Glutamatergic neuron (in vitro differentiated cells): ENCODE results near the gene EFCAB6. TPM values are rescaled to one million over a fixed set of nuclear protein-coding genes. Genes with fewer than 3 reads are reported as not detected.

Experiments
- DNase-seq: peaks from one replicate; pipeline ENCODE4 v3.0.0; 2022
- H3K27ac Mint-ChIP-seq: one replicate; pipeline ENCODE4 v1.8.0; 2020; ENCODE audit warnings: mild to moderate bottlenecking, mixed read lengths, inconsistent platforms; ENCODE audit not compliant: unreplicated experiment
- H3K27me3 Mint-ChIP-seq: one replicate; pipeline ENCODE4 v1.8.0; 2020; ENCODE audit warnings: mild to moderate bottlenecking, moderate library complexity, mixed read lengths, inconsistent platforms; ENCODE audit not compliant: unreplicated experiment
- H3K36me3 Mint-ChIP-seq: one replicate; pipeline ENCODE4 v1.8.0; 2020; ENCODE audit warnings: mild to moderate bottlenecking, mixed read lengths, inconsistent platforms; ENCODE audit not compliant: unreplicated experiment
- H3K4me1 Mint-ChIP-seq: one replicate; pipeline ENCODE4 v1.8.0; 2020; ENCODE audit warnings: mild to moderate bottlenecking, low read depth, mixed read lengths, inconsistent platforms; ENCODE audit not compliant: unreplicated experiment
- H3K4me3 Mint-ChIP-seq: one replicate; pipeline ENCODE4 v1.8.0; 2020; ENCODE audit warnings: mild to moderate bottlenecking, mixed read lengths, inconsistent platforms; ENCODE audit not compliant: unreplicated experiment
- H3K9me3 Mint-ChIP-seq: one replicate; pipeline ENCODE4 v1.8.0; 2020; ENCODE audit warnings: mild to moderate bottlenecking, moderate library complexity, mixed read lengths, inconsistent platforms; ENCODE audit not compliant: unreplicated experiment
- CTCF ChIP-seq: fragments of 200-600 bp; sonication (generic); IDR thresholded peaks from one replicate; pipeline ENCODE4 v1.5.0; 2021; ENCODE audit not compliant: partially characterized antibody, unreplicated experiment
- total RNA-seq: library from RNA; stranded (reverse); fragmentation: NEBNext Ultra II Directional; extraction: Animal tissue kit (Norgen Biotek cat#: 25700); gene quantifications from one replicate; pipeline ENCODE4 v1.2.1, GENCODE V29; 2021; ENCODE audit not compliant: unreplicated experiment

The EFCAB6 gene
- total RNA-seq, 1 donor from 2014 or later: 0.96 TPM

DNA sequence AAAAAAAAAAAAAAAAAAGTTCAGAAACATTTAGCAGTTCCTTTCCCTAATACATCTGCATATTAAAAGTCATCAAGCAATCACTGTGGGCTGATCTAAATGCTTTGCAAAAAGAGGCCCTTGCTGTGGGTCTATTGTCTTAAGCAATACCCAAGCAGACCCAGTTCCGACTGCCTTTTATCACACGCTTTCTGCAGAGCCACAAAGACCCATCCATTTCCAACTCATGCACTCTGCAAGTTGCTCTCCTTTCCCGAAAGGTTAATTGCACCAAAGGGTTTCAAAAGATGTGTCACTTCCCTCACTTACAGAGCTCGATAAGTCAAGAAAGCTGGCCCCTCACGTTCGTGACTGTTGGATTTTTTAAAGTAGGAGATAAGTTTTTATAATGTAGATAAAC lies 261.4 kb downstream of the EFCAB6 start:
- TF ChIP-seq CTCF: no peak
- peaks cover 4% of the 10 kb centered on the region for H3K27me3 Mint-ChIP-seq
- no peak overlapping the region for H3K27ac Mint-ChIP-seq

DNA sequence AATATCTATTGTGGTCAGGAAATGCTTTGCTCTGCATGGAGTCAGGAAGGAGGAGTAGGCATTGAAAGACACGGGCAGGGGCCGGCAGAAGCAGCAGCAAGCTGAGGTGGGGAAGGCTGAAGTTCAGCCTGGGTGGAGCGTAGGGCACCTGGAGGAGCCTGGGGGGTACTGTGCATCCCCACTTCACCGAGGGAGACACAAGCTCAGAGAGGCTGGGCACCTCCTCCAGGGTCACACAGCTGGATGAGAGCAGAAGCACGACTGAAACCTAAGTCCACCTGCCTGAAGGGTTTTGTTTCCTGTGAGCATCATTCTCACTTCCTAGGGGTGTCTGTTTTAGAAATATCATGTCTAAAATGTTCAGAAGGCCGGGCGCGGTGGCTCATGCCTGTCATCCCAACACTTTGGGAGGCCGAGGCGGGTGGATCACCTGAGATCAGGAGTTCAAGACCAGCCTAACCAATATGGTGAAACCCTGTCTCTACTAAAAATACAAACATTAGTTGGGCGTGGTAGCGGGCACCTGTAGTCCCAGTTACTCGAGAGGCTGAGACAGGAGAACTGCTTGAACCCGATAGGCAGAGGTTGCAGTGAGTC lies 262.0 kb downstream of the EFCAB6 start:
- H3K4me3 Mint-ChIP-seq: no peak overlapping the region

More for the DNA sequence above, 261.4 kb downstream of the EFCAB6 start:
- Mint-ChIP-seq H3K4me1 (no peaks in the 10 kb centered on the region), H3K9me3 (peaks cover 8% of the 10 kb centered on the region), H3K4me3 (no peak overlapping the region), H3K36me3 (peaks cover 6% of the 10 kb centered on the region)
- DNase-seq: no peak

DNA sequence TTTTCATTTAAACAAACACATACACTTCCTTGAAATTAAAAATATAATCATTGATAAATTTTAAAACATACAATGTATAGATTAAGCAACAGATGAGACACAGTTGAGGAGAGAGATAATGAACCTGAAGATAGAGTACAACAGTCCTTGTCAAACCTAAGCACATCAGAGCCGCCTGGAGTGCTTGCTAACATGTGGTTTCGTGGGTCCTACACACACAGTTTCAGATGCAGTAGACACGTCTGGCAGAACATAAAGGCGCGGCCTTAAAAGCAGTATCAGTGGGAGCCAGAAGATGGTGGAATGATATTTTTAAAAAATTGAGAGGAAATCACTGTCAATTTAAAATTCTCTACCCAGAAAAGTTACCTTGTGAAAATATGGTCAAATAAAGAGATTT lies 265.9 kb downstream of the EFCAB6 start:
- H3K4me1 Mint-ChIP-seq: no peaks in the 10 kb centered on the region
- H3K4me3 Mint-ChIP-seq: no peak overlapping the region
- peaks cover 3% of the 10 kb centered on the region for H3K9me3 Mint-ChIP-seq
- peaks cover 6% of the 10 kb centered on the region for H3K27me3 Mint-ChIP-seq
- no peak for TF ChIP-seq CTCF
- peaks cover 3% of the 10 kb centered on the region for H3K36me3 Mint-ChIP-seq
- no peak overlapping the region for H3K27ac Mint-ChIP-seq
- DNase-seq: no peak

More for the DNA sequence above, 262.0 kb downstream of the EFCAB6 start:
- no peak for DNase-seq
- peaks cover 6% of the 10 kb centered on the region for H3K36me3 Mint-ChIP-seq
- H3K27ac Mint-ChIP-seq: no peak overlapping the region
- TF ChIP-seq CTCF: no peak
- peaks cover 8% of the 10 kb centered on the region for H3K9me3 Mint-ChIP-seq
- H3K4me1 Mint-ChIP-seq: no peaks in the 10 kb centered on the region
- H3K27me3 Mint-ChIP-seq: peaks cover 4% of the 10 kb centered on the region

DNA sequence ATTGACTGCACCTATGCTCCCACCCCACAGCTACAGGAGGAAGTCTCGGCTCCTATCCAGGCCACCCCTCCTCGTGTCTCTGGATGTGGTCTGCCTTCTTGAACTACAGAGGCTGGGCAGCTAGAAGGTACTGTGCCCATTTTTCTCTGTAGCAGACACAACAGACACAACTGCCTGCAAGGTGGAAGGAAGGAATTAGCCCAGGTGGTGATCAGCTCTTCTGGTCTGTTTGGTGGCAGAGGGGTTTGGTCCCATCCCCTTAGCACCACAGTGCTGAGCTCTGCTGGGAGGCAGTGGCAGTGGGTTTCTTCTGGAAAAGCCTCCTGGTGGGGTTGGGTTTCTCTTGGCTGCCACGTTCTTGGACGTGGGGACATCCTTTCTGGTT lies 267.8 kb downstream of the EFCAB6 start:
- H3K36me3 Mint-ChIP-seq: peaks cover 3% of the 10 kb centered on the region
- no peak for TF ChIP-seq CTCF
- no peak overlapping the region for H3K27ac Mint-ChIP-seq
- DNase-seq: no peak
- no peaks in the 10 kb centered on the region for H3K4me1 Mint-ChIP-seq
- no peak overlapping the region for H3K4me3 Mint-ChIP-seq
- H3K9me3 Mint-ChIP-seq: peaks cover 3% of the 10 kb centered on the region
- peaks cover 6% of the 10 kb centered on the region for H3K27me3 Mint-ChIP-seq

DNA sequence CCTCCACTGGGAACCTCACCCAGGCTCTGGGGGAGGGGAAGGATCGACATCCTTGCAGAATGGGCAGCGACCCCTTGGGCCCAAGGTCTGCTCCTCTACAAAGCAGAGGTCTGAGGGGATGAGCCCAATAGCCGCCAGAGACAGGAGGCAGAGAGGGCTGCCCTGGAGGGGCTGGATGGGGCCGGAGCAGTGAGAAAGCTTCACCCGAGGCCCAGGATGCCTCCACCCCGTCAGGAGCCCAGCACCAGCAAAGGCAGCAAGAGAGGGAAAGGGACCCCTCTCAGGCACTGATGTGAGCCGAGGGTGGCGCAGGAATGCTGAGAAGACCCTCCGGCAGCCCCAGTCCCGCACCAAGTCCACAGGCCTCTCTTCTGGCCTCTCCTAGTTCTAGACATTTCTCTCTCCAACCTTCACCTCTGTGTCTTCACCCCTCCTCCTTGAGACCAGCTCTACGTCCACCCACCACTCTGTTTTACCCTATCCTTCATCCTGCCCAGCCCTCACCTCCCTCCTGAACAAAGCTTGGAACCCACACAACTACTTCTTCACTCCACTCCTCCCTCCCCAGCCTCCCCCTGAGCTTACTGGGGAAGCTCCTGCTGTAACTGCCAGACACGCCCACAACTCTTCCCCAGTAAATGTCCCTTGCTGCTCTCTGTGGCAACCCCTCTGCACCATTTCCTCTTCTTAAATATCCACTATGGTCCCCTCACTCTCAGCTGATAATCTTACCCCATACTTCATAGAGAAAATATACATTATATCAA lies 268.4 kb downstream of the EFCAB6 start:
- Mint-ChIP-seq H3K36me3 (peaks cover 3% of the 10 kb centered on the region), H3K9me3 (peaks cover 3% of the 10 kb centered on the region), H3K4me1 (no peaks in the 10 kb centered on the region), H3K27ac (no peak overlapping the region), H3K4me3 (no peak overlapping the region), H3K27me3 (peaks cover 6% of the 10 kb centered on the region)
- no peak for TF ChIP-seq CTCF
- no peak for DNase-seq
